Liver (tissue), 9 donors: ENCODE data around the gene CDHR4. TPM values are rescaled to one million over a fixed set of nuclear protein-coding genes. Genes with fewer than 3 reads are reported as not detected.

Experiments used
- DNase-seq: peaks from one replicate; pipeline ENCODE4 v3.0.0-alpha.2; 2017; ENCODE audit warnings: low spot score
- H3K27ac ChIP-seq, 2 donors: one replicate each; pipeline ENCODE4 v1.7.0; 2013; ENCODE audit warnings: inconsistent platforms in 2 of 2, low read length in 2 of 2, control low read depth in 1 of 2, low read depth in 1 of 2, mild to moderate bottlenecking in 1 of 2
- H3K27me3 ChIP-seq, 4 donors: one replicate each; pipeline versions ENCODE4 v1.6.1 to v1.7.0; 2013; ENCODE audit warnings: low read length in 3 of 4, inconsistent platforms in 1 of 4, mild to moderate bottlenecking in 1 of 4, moderate library complexity in 1 of 4; ENCODE audit not compliant: control insufficient read depth in 4 of 4, insufficient read depth in 4 of 4
- H3K36me3 ChIP-seq, 4 donors: one replicate each; pipeline versions ENCODE4 v1.6.1 to v1.7.0; 2013; ENCODE audit warnings: low read length in 3 of 4, mild to moderate bottlenecking in 3 of 4, low read depth in 1 of 4, moderate library complexity in 1 of 4; ENCODE audit not compliant: control insufficient read depth in 4 of 4, insufficient read depth in 3 of 4
- H3K4me1 ChIP-seq, 4 donors: one replicate each; pipeline versions ENCODE4 v1.6.1 to v1.7.0; 2013; ENCODE audit warnings: low read length in 3 of 4, mild to moderate bottlenecking in 3 of 4, moderate library complexity in 1 of 4; ENCODE audit not compliant: control insufficient read depth in 4 of 4, insufficient read depth in 4 of 4
- H3K4me3 ChIP-seq, 3 donors: one replicate each; pipeline versions ENCODE4 v1.6.1 to v1.7.0; 2013; ENCODE audit warnings: low read length in 3 of 3, control low read depth in 1 of 3, low read depth in 1 of 3, mild to moderate bottlenecking in 1 of 3
- H3K9ac ChIP-seq, 2 donors: one replicate each; pipeline ENCODE4 v1.7.0; 2013; ENCODE audit warnings: low read length in 2 of 2, mild to moderate bottlenecking in 2 of 2, moderate library complexity in 2 of 2, control low read depth in 1 of 2, low read depth in 1 of 2
- H3K9me3 ChIP-seq, 4 donors: one replicate each; pipeline versions ENCODE4 v1.6.1 to v1.7.0; 2013; ENCODE audit warnings: low read length in 3 of 4; ENCODE audit not compliant: control insufficient read depth in 4 of 4
- EGR1 ChIP-seq, 2 donors: IDR thresholded peaks; 2 replicates each; pipeline ENCODE4 v1.6.1; 2016 to 2018; ENCODE audit warnings: antibody characterized with exemption in 2 of 2, low read depth in 2 of 2
- FOXA1 ChIP-seq: IDR thresholded peaks from 2 replicates; pipeline ENCODE4 v1.6.1; 2016; ENCODE audit warnings: antibody characterized with exemption
- FOXA2 ChIP-seq: IDR thresholded peaks from 2 replicates; pipeline ENCODE4 v1.6.1; 2016; ENCODE audit warnings: antibody characterized with exemption
- GABPA ChIP-seq, 2 donors: IDR thresholded peaks in 1 of 2; conservative IDR thresholded peaks in 1 of 2; 2 replicates each; pipeline ENCODE4 v1.6.1; 2016; ENCODE audit warnings: antibody characterized with exemption in 2 of 2, mild to moderate bottlenecking in 1 of 2, moderate library complexity in 1 of 2
- HNF4A ChIP-seq, 2 donors: conservative IDR thresholded peaks; 2 replicates each; pipeline ENCODE4 v1.6.1; 2016; ENCODE audit warnings: antibody characterized with exemption in 2 of 2, mild to moderate bottlenecking in 2 of 2
- HNF4G ChIP-seq: IDR thresholded peaks from 2 replicates; pipeline ENCODE4 v1.6.1; 2016; ENCODE audit warnings: antibody characterized with exemption
- JUND ChIP-seq, 2 donors: IDR thresholded peaks; 2 replicates each; pipeline ENCODE4 v1.6.1; 2016; ENCODE audit warnings: antibody characterized with exemption in 2 of 2
- NR2F2 ChIP-seq: IDR thresholded peaks from 2 replicates; pipeline ENCODE4 v1.6.1; 2016; ENCODE audit warnings: antibody characterized with exemption
- RAD21 ChIP-seq, 2 donors: IDR thresholded peaks; 2 replicates each; pipeline ENCODE4 v1.6.1; 2016; ENCODE audit warnings: antibody characterized with exemption in 2 of 2, mild to moderate bottlenecking in 2 of 2
- REST ChIP-seq: IDR thresholded peaks from 2 replicates; pipeline ENCODE4 v1.6.1; 2016; ENCODE audit warnings: antibody characterized with exemption, mild to moderate bottlenecking
- RXRA ChIP-seq, 2 donors: IDR thresholded peaks; 2 replicates each; pipeline ENCODE4 v1.6.1; 2017 to 2018; ENCODE audit warnings: antibody characterized with exemption in 2 of 2, mild to moderate bottlenecking in 1 of 2
- SP1 ChIP-seq: IDR thresholded peaks from 2 replicates; pipeline ENCODE4 v1.6.1; 2018; ENCODE audit warnings: antibody characterized with exemption, mild to moderate bottlenecking
- TAF1 ChIP-seq: conservative IDR thresholded peaks from 2 replicates; pipeline ENCODE4 v1.6.1; 2016; ENCODE audit warnings: antibody characterized with exemption, mild to moderate bottlenecking
- YY1 ChIP-seq: IDR thresholded peaks from 2 replicates; pipeline ENCODE4 v1.6.1; 2016; ENCODE audit warnings: antibody characterized with exemption, mild to moderate bottlenecking
- WGBS: extraction: QIAGEN DNeasy Blood & Tissue Kit; methylation state at CpG from one replicate; pipeline ENCODE4 v1.1.7; 2013; 5-methylcytosine and 5-hydroxymethylcytosine counted together
- polyA plus RNA-seq, 2 donors: library from polyadenylated mRNA; stranded (reverse) in 1 of 2; unstranded in 1 of 2; fragments of 200-250 nt in 1 of 2; fragments of >200 nt in 1 of 2; fragmentation: Nextera tagmentation in 1 of 2; extraction: Ambion mirVana in 1 of 2; gene quantifications; one replicate each; pipeline versions ENCODE4 v1.2.1 to v1.2.3, GENCODE V29; 2013 to 2015
- total RNA-seq, 2 donors: library from RNA; depleted of rRNA; stranded (reverse); fragments of >200 nt; gene quantifications; one replicate each; pipeline ENCODE4 v1.2.3, GENCODE V29; 2014
- TF ChIP-seq, protein P1 (sequence below): IDR thresholded peaks from 2 replicates; pipeline ENCODE4 v1.6.1; 2016; ENCODE audit warnings: antibody characterized with exemption
- TF ChIP-seq, protein P2 (sequence below): IDR thresholded peaks from 2 replicates; pipeline ENCODE4 v1.6.1; 2016; ENCODE audit warnings: antibody characterized with exemption
- TF ChIP-seq, protein P3 (sequence below): IDR thresholded peaks from 2 replicates; pipeline ENCODE4 v1.6.1; 2016; ENCODE audit warnings: antibody characterized with exemption
- TF ChIP-seq, protein P4 (sequence below): fragments of 150-350 bp; IDR thresholded peaks from 2 replicates; pipeline ENCODE4 v1.5.1; 2017; ENCODE audit warnings: improper control_type of control experiment, low read depth, low read length; ENCODE audit not compliant: missing input control
- donor health status: healthy.
- donor health status: healthy.
- donor health status: healthy.
- donor health status: healthy.
- donor health status: healthy.

Gene CDHR4
- total and polyA plus RNA-seq, 4 donors: not detected

DNA sequence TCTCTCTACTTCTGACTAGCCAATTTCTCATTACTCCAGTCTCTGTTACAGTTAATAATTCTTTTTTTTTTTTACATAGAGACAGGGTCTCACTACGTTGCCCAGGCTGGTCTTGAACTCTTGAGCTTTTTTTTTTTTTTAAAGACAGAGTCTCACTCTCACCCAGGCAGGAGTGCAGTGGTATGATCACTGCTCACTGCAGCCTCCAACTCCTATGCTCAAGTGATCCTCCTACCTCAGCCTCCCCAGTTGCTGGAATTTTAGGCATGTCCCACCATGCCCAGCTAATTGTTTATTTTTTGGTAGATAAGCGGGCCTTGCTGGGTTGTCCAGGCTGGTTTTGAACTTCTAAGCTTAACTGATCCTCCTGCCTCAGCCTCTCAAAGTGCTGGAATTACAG lies 27.0 kb downstream of the CDHR4 start:
- TF ChIP-seq RXRA (IDR thresholded peaks at IDR 0.05) (no peak), EGR1 (IDR thresholded peaks at IDR 0.05; ENCODE audit: low read depth in 2 of 2) (no peak), HNF4G (no peak), NR2F2 (no peak), FOXA2 (no peak), TAF1 (no peak), JUND (IDR thresholded peaks at IDR 0.05) (no peak), YY1 (no peak), RAD21 (IDR thresholded peaks at IDR 0.05) (no peak), SP1 (no peak), GABPA (IDR thresholded peaks at IDR 0.05 in 1 of 2, conservative IDR thresholded peaks at IDR 0.05 in 1 of 2) (no peak)
- TF ChIP-seq, protein P1, sequence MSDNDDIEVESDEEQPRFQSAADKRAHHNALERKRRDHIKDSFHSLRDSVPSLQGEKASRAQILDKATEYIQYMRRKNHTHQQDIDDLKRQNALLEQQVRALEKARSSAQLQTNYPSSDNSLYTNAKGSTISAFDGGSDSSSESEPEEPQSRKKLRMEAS: no peak
- TF ChIP-seq, protein P2, sequence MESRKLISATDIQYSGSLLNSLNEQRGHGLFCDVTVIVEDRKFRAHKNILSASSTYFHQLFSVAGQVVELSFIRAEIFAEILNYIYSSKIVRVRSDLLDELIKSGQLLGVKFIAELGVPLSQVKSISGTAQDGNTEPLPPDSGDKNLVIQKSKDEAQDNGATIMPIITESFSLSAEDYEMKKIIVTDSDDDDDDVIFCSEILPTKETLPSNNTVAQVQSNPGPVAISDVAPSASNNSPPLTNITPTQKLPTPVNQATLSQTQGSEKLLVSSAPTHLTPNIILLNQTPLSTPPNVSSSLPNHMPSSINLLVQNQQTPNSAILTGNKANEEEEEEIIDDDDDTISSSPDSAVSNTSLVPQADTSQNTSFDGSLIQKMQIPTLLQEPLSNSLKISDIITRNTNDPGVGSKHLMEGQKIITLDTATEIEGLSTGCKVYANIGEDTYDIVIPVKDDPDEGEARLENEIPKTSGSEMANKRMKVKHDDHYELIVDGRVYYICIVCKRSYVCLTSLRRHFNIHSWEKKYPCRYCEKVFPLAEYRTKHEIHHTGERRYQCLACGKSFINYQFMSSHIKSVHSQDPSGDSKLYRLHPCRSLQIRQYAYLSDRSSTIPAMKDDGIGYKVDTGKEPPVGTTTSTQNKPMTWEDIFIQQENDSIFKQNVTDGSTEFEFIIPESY: no peak
- TF ChIP-seq, protein P3, sequence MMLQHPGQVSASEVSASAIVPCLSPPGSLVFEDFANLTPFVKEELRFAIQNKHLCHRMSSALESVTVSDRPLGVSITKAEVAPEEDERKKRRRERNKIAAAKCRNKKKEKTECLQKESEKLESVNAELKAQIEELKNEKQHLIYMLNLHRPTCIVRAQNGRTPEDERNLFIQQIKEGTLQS: no peak
- TF ChIP-seq, protein P4, sequence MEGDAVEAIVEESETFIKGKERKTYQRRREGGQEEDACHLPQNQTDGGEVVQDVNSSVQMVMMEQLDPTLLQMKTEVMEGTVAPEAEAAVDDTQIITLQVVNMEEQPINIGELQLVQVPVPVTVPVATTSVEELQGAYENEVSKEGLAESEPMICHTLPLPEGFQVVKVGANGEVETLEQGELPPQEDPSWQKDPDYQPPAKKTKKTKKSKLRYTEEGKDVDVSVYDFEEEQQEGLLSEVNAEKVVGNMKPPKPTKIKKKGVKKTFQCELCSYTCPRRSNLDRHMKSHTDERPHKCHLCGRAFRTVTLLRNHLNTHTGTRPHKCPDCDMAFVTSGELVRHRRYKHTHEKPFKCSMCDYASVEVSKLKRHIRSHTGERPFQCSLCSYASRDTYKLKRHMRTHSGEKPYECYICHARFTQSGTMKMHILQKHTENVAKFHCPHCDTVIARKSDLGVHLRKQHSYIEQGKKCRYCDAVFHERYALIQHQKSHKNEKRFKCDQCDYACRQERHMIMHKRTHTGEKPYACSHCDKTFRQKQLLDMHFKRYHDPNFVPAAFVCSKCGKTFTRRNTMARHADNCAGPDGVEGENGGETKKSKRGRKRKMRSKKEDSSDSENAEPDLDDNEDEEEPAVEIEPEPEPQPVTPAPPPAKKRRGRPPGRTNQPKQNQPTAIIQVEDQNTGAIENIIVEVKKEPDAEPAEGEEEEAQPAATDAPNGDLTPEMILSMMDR: no peak
- H3K27ac ChIP-seq: no peak overlapping the region
- H3K27me3 ChIP-seq: no peaks in the 10 kb centered on the region
- H3K9me3 ChIP-seq: no peaks in the 10 kb centered on the region
- no peak for DNase-seq
- no peaks in the 10 kb centered on the region for H3K4me1 ChIP-seq
- peaks cover 0 to 5% (median 1%) of the 10 kb centered on the region in 4 donors for H3K36me3 ChIP-seq
- H3K4me3 ChIP-seq: no peak overlapping the region
- no peak overlapping the region for H3K9ac ChIP-seq
- 95% methylated on average over 2 of the region's 2 CpGs for WGBS

GRCh38 chr3:49771340-49771938 lies 28.2 kb downstream of the CDHR4 start:
- 81% methylated on average over 1 of the region's 1 CpG for WGBS
- no peak overlapping the region for H3K9ac ChIP-seq
- H3K27ac ChIP-seq: no peak overlapping the region
- TF ChIP-seq YY1: no peak
- TF ChIP-seq SP1: no peak
- TF ChIP-seq HNF4G: no peak
- no peak for TF ChIP-seq HNF4A (conservative IDR thresholded peaks at IDR 0.05)
- TF ChIP-seq RXRA (IDR thresholded peaks at IDR 0.05): no peak
- TF ChIP-seq FOXA1: no peak
- TF ChIP-seq JUND (IDR thresholded peaks at IDR 0.05): no peak
- TF ChIP-seq, protein P4: no peak
- no peak for TF ChIP-seq EGR1 (IDR thresholded peaks at IDR 0.05; ENCODE audit: low read depth in 2 of 2)
- no peak for TF ChIP-seq REST
- no peaks in the 10 kb centered on the region for H3K9me3 ChIP-seq
- H3K4me1 ChIP-seq: no peaks in the 10 kb centered on the region
- H3K4me3 ChIP-seq: no peak overlapping the region
- peaks cover 0 to 5% (median 1%) of the 10 kb centered on the region in 4 donors for H3K36me3 ChIP-seq
- DNase-seq: no peak
- H3K27me3 ChIP-seq: no peaks in the 10 kb centered on the region
